KBM-7 (cell line): ENCODE measurements around the gene SPEN.
"Not testable (repeated sequence)": the region's sequence is repeated elsewhere in the genome, so short reads cannot be mapped to it uniquely, and the experiment has no call there.

ENCODE experiments used
- DNase-seq: peaks from one replicate; pipeline ENCODE4 v3.0.0-alpha.2; 2015
- in situ Hi-C: fragments of 300-500 bp; cut with MboI; formaldehyde crosslinking; loops from 2 replicates; pipeline ENCODE4 v1.14.3; 2020; ENCODE audit warnings: low sequenced_read_pairs, low pct_unique_long_range_greater_than_20kb, mixed read lengths

SPEN gene

DNA sequence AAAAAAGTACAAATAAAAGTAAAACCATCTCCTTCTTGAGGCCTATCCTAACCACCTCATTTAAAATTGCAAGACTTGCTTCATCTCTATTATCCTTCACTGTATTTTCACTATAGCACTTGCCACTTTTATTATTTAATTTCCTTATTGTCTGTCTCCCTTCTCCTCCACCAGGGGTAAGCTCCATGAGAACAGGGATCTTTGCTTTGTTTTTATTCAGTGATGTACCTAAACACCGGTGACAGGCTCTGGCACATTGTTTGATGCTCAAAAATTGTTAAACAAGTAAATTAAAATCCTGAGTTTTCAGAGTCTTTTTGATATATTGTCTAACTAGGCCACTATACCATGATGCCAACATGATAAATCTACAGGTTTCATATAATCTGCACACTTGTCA is 17.2 kb upstream of the SPEN start:
- no peak for DNase-seq
- in situ Hi-C loops, result no loop called here

DNA sequence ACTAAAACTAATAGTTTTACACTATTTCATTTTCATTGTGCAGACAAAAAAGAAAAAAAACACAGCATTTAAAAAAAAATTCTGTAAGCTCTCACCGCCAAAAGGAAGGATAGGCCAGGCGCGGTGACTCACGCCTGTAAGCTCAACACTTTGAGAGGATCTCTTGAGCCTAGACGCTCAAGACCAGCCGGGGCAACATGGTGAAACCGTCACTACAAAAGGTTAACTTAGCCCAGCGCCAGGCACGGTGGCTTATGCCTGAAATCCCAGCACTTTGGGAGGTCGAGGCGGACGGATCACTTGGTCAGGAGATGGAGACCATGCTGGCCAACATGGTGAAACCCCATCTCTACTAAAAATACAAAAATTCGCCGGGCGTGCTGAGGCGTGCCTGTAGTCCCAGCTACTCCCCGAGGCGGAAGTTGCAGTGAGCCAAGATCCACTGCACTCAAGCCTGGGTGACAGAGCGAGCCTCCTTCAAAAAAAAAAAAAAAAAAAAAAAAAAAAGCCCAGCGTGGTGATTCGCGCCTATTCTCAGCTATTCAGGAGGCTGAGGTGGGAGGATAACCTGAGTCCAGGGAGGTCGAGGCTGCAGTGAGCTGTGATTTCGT is 14.3 kb upstream of the SPEN start:
- in situ Hi-C loops, result no loop called here

DNA sequence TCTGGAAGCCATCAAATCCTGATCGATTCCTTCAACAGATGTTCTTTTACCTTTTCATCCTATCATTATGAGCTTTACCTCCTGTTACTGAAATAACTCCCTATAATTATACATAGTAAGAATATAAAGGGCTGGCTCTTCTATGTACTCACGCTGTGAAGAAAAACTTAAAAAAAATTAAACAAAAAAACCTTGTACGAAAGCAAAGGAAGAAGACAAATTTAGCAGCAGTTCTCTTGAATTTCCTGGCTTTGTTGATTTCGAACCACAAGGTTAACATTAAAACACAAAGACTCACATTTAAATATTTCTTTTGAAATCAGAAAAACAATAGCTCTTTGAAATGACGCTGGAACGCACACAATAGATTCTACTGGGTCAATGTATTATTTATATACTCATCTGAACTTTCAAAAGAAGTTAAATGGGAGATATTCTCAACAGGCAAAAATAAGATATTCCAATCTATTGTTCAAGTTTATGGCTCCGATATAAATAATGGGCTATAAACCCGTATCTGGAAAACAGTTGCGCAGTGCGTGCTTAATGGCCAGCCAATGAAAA is 13.6 kb upstream of the SPEN start:
- in situ Hi-C loops, result no loop called here
- DNase-seq, result no peak

More for the DNA sequence above, 14.3 kb upstream of the SPEN start:
- peak; percentile 92 for DNase-seq

DNA sequence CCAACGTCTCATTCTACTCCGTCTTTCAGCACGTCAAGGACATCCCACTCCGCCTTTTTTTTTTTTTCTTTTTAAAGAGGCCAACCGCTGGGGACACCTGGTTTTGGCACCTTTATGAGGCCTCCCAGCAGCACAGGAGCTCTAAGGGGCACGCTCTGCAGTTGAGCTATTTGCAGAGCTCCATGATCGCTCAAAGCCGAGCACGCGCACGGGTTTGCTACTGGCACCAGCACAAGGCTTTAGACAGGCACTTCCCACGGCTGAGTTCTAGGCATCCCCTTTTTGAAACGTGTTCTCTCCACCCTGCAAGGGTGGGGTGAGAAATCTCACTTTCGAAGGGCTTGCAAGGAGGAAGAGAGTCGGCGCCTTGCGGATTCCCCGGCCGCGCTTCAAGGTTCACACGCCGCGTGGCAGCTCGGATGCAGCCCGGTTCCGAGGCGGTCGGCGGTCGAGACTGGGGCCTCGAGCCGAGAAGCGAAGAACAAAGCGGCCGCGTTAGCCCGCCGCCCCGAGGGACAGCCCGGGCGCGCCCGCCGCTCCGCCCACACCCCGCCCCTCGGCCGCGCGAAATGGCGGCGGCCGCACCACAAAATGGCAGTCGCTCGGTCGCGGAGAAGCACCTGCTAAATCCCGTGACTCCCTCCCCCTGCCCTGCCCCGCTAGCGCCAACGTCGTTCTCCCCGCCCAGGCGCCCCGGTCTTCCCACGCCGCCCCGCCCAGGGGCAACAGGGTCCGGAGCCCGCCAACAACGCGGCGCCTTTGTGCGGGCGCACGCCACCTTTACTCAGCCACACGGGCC is 12.9 kb upstream of the SPEN start:
- in situ Hi-C loops, result no loop called here
- peak; percentile 91 for DNase-seq

DNA sequence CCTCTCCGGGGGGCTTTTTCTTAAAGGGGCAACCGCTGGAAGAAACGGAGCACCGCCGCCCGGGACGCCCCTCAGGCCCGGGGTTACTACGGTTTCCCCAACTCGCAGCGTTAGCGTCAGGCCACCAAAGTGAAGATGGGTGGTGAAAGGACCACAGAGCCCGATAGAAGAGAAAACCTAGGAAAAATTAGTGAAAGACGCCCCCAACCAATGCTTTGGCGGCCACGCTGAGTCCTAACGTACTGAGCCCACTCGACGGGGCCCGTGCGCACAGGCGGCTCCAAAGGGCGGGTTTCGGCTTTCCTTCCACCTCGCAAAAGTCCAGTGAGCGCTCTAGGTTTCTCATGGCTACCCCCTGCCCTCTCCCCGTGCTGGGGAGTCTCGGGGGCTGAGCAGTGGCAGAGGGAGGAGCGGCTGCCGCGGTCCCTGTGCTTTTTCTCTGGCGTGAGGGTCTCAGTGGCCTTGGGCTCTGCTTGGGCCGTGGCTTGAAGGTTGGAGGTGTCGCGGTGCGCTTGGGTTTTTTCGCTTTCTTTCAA is 12.2 kb upstream of the SPEN start:
- DNase-seq, result no peak
- in situ Hi-C loops, result no loop called here

DNA sequence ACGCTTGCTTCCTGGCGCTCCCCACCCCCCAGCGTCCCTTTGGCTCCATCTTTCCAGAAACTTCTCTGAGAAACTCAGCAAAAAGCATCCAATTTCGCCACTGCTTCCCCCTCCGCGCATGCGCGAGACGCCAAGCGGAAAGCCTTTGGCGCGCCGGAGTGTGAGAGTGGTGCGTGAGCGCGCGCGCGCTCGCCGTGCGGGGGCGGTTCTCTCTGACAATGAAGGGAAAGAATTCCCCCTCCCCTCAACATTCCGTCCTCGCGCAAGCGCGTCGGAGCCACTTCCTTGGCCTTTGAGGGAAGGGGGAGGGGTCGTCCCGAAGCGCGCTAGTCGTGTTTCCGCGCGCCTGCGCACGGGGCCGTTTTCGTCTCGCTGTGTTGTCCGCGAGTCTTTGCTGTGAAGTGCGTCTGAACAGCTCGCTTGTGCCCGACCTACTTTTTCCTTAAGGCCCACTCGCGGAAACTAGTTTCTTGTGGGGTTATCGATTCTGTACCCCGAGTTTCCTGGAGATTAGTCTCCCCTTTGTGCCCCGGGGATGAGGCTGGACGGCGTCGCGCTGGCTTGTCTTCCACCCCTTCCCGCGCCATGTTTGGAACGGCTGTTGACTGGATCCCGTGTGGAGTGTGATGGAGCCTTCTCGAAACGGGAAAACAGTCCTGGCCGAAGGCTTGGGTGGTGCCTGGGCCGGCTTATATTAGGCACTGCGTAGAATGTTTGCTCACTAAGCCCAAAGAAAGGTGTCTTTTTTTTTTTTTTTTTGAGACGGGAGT is 11.6 kb upstream of the SPEN start:
- peak; percentile 99 for DNase-seq
- in situ Hi-C loops, result no loop called here

DNA sequence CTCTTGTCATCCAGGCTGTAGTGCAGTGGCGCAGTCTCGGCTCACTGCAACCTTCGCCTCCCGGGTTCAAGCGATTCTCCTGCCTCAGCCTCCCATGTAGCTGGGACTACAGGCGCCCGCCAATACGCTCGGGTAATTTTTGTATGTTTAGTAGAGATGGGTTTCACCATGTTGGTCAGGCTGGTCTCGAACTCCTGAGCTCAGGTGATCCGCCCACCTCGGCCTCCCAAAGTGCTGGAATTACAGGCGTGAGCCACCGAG is 11.1 kb upstream of the SPEN start:
- in situ Hi-C loops, DNase-seq: not testable (repeated sequence)

DNA sequence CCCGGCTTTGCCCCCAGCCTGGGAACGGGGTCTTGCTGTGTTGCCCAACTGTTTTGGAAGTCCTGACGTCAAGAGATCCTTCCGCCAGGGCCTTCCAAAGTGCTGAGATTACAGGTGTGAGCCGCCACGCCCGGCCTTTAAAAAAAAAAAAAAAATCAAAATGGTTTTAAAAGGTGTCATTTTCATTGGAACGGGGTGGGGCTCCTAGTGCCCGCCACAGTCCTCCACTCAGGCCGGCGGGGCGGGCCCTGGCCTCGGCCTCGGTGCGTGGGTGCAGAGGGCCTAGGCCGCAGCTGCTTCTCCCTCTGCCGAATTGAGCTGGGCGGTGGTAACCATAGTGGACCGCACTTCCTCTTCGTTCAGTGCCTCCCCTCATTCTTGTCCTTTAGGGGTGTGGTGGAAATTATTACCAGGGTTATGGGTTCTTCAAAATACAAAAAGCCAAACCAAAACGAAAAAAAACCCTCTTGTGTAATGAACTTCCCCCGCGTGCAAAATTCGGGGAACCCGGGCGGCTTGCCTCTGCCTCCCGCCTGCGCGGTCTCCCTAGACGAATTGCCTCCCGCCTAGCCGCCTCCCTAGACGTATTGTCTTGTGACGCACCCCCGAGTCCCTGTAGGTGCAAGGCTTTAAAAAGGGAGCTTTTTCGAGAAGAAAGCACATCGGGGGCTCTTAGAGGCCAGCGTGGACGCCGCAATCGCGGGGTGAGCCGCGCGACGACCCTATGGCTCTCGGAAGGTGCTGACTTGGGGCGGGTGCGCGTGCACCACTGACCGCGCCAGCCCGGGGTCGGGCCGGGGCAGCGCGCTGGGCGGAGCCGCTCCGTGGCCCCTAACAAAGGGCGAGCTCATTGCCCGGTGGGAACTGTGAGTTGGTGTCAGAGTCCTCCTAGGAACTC is 10.5 kb upstream of the SPEN start:
- DNase-seq, result no peak
- in situ Hi-C loops, result no loop called here

DNA sequence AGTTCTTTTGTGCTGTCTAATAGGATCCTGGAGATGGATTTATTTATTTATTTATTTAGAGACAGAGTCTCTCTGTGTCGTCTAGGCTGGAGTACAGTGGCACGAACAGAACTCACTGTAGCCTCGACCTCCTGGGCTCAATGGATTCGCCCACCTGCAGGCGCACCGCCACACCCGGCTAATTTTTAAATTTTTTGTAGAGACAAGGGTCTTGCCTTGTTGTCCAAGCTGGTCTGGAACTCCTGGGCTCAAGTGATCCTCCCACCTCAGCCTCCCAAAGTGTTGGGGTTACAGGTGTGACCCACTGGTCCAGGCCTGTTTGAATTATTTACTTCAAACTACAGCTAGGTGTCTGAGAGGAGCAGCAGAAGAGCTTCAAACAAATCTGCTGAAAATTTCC is 9.6 kb upstream of the SPEN start:
- DNase-seq, result no peak
- in situ Hi-C loops, result no loop called here

DNA sequence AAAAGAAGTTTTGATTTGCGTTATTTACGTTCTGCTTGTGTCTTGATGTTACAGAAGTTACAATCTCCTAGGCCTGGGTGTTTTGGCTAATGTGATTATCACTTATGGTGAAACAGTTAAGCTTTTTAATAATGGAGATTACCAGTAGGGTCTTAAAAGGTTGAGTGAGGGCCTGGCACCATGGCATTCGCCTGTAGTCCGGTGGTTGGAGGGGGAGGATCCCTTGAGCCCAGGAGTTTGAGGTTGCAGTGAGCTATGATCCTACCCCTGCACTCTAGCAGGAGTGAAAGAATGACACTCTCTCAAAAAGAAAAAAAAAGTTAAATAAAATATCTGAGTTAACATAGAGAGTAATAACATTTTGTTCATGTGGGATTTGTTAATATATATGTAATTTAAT is 8.8 kb upstream of the SPEN start:
- no peak for DNase-seq
- in situ Hi-C loops, result no loop called here

DNA sequence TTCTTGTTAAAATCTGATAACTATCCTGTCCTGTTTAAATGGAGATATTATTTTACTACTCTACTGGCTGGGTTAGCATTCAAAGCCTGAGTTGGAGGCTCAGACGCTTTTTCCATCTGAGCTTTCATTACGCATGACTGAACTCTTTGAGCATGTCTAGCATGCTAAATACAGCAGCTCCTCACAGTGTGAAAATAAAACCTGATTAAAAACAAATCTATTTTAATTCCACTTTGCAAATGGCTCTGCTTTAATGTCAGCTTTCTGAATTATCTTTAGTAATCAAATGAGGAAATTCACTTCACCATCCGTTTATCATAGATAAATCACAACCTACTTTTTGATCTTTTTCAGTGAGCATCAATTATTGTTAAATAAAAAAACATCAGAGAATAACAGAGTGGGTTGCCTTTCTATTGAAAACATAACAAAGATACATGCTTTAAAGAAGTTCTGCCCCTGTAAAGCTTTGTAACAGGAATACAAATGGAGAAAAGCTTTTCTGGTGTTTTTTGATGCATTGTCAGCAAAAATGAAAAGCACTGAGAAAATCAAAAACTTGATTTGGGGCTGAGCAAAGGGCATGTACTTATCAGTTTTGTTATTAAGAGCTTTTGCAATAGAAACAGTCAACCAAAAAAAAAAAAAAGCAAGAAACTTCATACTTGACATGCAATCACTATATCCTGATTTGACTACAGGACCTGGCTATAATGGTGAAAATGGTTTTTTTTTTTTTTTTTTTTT is 3.5 kb upstream of the SPEN start:
- DNase-seq, result no peak
- in situ Hi-C loops, result no loop called here

DNA sequence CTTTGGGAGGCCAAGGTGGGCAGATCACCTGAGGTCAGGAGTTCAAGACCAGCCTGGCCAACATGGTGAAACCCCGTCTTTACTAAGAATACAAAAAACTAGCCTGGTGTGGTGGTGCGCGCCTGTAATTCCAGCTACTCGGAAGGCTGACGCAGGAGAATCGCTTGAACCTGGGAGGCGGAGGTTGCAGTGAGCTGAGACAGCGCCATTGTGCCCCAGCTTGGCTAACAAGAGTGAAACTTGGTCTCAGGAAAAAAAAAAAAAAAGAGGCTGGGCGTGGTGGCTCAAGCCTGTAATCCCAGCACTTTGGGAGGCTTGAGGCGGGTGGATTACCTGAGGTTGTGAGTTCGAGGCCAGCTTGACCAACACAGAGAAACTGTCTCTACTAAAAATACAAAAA is 1.5 kb upstream of the SPEN start:
- not testable (repeated sequence) for DNase-seq

DNA sequence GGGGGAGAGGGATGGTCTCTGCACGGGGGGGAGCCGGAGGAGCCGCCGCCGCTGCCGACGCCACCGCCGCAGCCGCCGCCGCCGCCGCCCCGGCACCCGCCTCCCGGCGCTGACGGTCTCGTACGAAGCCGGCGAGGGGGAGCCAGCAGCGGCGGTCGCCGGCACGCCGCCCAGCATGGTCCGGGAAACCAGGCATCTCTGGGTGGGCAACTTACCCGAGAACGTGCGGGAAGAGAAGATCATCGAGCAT is 311 bp downstream of the SPEN start:
- in situ Hi-C loops, result no loop called here

More for the DNA sequence above, 1.5 kb upstream of the SPEN start:
- in situ Hi-C loops, result not testable (repeated sequence)

DNA sequence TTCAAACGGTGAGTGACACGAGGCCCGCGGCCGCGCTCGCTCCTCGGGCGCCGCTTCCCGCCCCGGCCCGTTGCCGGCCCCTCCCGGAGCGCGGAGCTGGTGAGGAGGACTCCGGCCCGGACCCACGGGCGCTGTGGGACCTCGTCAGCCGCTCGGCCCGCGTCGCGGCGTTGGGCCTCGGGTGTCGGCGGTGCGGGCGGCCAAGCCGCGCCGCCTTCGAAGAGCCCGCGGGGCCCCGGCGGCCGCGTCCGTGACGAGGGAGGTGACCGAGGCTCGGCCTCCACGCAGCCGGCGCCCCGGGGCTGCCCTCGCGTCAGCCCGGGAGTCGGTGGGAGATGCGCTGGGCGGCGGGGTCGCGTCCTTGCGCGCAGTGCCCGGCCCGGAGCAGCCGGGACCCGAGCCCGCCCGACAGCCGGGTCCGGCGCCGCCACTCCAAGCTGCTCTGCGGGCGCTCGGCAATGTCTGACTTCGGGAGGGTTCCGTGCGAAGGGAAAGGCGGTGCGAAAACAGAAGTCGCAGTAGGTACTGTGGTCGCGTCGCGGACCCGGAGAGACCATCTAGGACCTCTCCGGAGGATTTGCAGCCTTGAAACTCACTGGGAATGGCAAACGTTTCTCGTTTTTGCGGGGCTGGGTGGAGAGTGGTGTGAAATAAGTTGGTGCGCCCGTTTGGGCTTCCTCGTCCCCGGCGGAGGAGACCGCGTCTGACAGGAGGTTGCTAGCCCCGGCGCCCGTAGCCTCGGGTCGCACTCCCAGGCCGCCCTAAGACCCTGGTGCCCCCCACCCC is 829 bp downstream of the SPEN start:
- in situ Hi-C loops, result no loop called here
- peak; percentile 49 for DNase-seq

More for the DNA sequence above, 311 bp downstream of the SPEN start:
- DNase-seq, result no peak

DNA sequence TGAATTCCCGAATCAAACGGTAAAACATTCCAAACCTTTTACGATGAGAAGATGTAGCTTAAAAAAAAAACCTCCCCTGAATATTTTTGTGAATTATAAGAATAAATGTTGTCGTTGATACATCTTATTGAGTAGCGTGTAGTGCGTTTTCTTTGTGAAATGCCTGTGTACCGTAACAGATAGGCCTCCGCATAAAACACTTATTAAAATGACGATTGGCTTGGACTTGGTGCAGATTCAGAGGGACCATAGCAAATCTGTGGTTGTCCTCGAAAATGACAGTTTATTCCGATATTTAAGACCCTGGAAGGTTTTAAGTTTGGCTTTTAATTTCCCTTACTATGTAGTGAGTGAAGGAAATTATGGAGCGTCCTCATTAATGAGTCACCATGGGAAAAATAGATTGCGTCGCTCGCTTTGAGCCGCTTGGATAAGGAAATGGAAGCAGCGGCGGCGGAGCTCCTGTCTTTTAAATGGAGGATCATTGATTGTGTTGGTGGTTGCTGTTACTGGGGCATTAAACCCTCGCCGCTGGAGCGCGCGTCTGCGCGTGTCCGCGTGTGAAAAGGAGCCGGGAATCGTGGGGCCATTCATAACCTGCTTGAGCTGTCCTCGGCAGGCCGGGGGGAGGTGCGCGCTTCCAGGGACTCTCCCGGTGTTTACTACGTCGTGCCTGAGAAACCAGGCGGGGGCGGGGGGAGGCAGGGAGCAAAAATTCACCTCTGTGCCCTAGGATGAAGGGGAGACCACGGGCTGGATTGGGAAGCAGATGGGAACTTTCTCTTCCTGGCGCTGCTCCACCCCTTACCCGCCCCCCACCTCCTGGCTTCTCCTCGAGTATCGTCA is 1.6 kb downstream of the SPEN start:
- in situ Hi-C loops, result no loop called here
- peak; percentile 89 for DNase-seq

DNA sequence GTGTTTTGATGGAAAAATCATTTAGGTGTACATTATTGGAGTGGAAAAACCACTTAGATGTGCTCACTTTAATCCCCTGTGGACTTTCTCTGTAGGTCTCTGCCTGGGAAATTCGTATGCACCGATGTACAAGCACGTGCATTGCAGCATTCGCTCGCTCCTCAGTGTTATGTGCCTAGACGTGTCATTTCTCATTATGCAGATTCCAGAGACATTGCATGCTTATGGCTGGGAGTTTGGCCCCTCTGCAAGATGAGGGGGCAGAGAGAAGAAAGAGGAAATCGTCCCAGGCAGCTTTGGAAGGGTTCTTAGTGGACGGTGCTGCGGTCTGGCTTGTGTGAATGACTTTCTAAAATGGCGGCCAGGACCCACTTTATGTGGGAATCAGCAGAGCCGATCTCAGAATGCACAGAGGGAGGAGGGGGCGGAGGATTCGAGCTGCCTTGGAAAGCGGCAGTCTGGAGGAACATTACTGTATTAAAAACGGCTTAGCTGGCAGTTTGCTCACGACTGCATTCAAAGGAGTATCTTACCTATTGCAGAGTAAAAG is 2.3 kb downstream of the SPEN start:
- in situ Hi-C loops, result no loop called here
- DNase-seq, result peak; percentile 90
